Bronchial smooth muscle cell (primary cell): ENCODE results near the gene SLC25A26. TPM values are rescaled to one million over a fixed set of nuclear protein-coding genes. Genes with fewer than 3 reads are reported as not detected.

ENCODE experiments used
- total RNA-seq: library from RNA; depleted of rRNA; stranded (reverse); fragments of >200 nt; gene quantifications from 2 replicates; pipeline ENCODE4 v1.2.1, GENCODE V29; 2014

Gene SLC25A26, protein sequence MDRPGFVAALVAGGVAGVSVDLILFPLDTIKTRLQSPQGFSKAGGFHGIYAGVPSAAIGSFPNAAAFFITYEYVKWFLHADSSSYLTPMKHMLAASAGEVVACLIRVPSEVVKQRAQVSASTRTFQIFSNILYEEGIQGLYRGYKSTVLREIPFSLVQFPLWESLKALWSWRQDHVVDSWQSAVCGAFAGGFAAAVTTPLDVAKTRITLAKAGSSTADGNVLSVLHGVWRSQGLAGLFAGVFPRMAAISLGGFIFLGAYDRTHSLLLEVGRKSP
- 15.2 and 18.8 TPM in 2 replicates for total RNA-seq

GRCh38 chr3:66220602-66221377 is at the start of gene SLC25A26:
SLC25A26 (plus strand) TSS chr3:66221001; CDS start chr3:66221095, 94 bp downstream.

Other genes with a start within 250 kb of the SLC25A26 start
- 6.6 and 11.3 TPM in 2 replicates for gene MAGI1, start 182.1 kb upstream of the SLC25A26 start, total RNA-seq